Uterus (tissue), 2 donors: Measurements from ENCODE around the gene C14orf180.

ENCODE experiments used
- POLR2A ChIP-seq, 2 donors: fragments of 450-650 bp; IDR thresholded peaks; one replicate each; pipeline ENCODE4 v1.6.1; 2016; ENCODE audit warnings: antibody characterized with exemption in 2 of 2, mild to moderate bottlenecking in 1 of 2, moderate library complexity in 1 of 2
- TF ChIP-seq, protein P1 (sequence below), 4 experiments: fragments of 200-600 bp in 2 of 4; fragments of 450-650 bp in 2 of 4; sonication (generic) in 2 of 4; IDR thresholded peaks; one replicate each; pipeline ENCODE4 v1.5.1; 2016 to 2019; ENCODE audit warnings: antibody characterized with exemption in 4 of 4, mild to moderate bottlenecking in 2 of 4, moderate library complexity in 1 of 4

DNA sequence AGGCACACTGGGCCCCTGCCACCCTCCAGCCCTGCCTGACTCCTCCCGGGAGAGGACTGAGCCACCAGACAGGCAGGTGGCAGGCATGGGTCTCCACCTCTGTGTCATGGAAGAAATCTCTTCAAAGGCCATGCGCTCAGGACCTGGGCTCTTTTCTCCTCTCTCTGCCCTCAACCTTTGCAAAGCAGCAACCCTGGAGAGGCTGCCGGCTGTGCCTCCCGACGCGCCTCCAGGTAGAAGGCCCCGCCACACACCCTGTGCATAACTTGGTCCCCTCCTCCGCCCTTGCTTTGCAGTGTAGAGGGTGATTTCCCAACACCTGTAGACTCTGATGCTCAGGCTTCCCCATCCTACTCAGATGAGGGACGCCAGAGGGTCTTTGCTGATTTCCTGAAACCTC is 53.2 kb downstream of the C14orf180 start:
- no peak for TF ChIP-seq POLR2A (IDR thresholded peaks at IDR 0.05)
- TF ChIP-seq, protein P1, sequence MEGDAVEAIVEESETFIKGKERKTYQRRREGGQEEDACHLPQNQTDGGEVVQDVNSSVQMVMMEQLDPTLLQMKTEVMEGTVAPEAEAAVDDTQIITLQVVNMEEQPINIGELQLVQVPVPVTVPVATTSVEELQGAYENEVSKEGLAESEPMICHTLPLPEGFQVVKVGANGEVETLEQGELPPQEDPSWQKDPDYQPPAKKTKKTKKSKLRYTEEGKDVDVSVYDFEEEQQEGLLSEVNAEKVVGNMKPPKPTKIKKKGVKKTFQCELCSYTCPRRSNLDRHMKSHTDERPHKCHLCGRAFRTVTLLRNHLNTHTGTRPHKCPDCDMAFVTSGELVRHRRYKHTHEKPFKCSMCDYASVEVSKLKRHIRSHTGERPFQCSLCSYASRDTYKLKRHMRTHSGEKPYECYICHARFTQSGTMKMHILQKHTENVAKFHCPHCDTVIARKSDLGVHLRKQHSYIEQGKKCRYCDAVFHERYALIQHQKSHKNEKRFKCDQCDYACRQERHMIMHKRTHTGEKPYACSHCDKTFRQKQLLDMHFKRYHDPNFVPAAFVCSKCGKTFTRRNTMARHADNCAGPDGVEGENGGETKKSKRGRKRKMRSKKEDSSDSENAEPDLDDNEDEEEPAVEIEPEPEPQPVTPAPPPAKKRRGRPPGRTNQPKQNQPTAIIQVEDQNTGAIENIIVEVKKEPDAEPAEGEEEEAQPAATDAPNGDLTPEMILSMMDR (IDR thresholded peaks at IDR 0.05): no peak
